Cerebellar cortex (tissue), 1 donor: ENCODE measurements around the gene L3MBTL3.
A peak's percentile ranks its signal among the peaks of the same experiment; 100 is the strongest.
"Not testable (repeated sequence)": the region's sequence is repeated elsewhere in the genome, so short reads cannot be mapped to it uniquely, and the experiment has no call there.

Source experiments
- DNase-seq: peaks from one replicate; pipeline ENCODE4 v3.0.0-alpha.2; 2015; ENCODE audit warnings: low spot score

The L3MBTL3 gene

GRCh38 chr6:130138909-130139242, 120.5 kb downstream of the L3MBTL3 start:
- DNase-seq, result no peak

- DNase-seq, result no peak
These were observed 121.7 kb downstream of the L3MBTL3 start for GRCh38 chr6:130140084-130140483.

GRCh38 chr6:130143709-130144108, 125.3 kb downstream of the L3MBTL3 start:
- no peak for DNase-seq

GRCh38 chr6:130147111-130147510, 128.7 kb downstream of the L3MBTL3 start:
- DNase-seq, result no peak

GRCh38 chr6:130148181-130148580, 129.8 kb downstream of the L3MBTL3 start:
- no peak for DNase-seq

GRCh38 chr6:130149016-130149415, 130.6 kb downstream of the L3MBTL3 start:
- DNase-seq, result not testable (repeated sequence)

GRCh38 chr6:130150906-130151305, 132.5 kb downstream of the L3MBTL3 start:
- no peak for DNase-seq

- DNase-seq, result no peak
These were observed 134.6 kb downstream of the L3MBTL3 start for GRCh38 chr6:130152908-130153510.

- no peak for DNase-seq
These were observed 138.5 kb downstream of the L3MBTL3 start for GRCh38 chr6:130156908-130157307.

- no peak for DNase-seq
These were observed 139.7 kb downstream of the L3MBTL3 start for GRCh38 chr6:130158056-130158455.

- DNase-seq, result no peak
These were observed 140.2 kb downstream of the L3MBTL3 start for GRCh38 chr6:130158548-130158947.

- peak; percentile 53 for DNase-seq
These were observed 141.6 kb downstream of the L3MBTL3 start for GRCh38 chr6:130159956-130160355.

GRCh38 chr6:130161683-130162404, 143.5 kb downstream of the L3MBTL3 start:
- DNase-seq, result no peak

GRCh38 chr6:130162421-130162820, 144.0 kb downstream of the L3MBTL3 start:
- no peak for DNase-seq

- no peak for DNase-seq
These were observed 144.9 kb downstream of the L3MBTL3 start for GRCh38 chr6:130163266-130163665.

- no peak for DNase-seq
These were observed 145.9 kb downstream of the L3MBTL3 start for GRCh38 chr6:130164251-130164650.

GRCh38 chr6:130167655-130168054, 149.3 kb downstream of the L3MBTL3 start:
- no peak for DNase-seq

- DNase-seq, result not testable (repeated sequence)
These were observed 151.8 kb downstream of the L3MBTL3 start for GRCh38 chr6:130170160-130170559.

GRCh38 chr6:130173377-130174004, 155.1 kb downstream of the L3MBTL3 start:
- not testable (repeated sequence) for DNase-seq

- DNase-seq, result no peak
These were observed 158.0 kb downstream of the L3MBTL3 start for GRCh38 chr6:130176378-130176777.

- DNase-seq, result no peak
These were observed 160.3 kb downstream of the L3MBTL3 start for GRCh38 chr6:130178692-130179091.

GRCh38 chr6:130182466-130182865, 164.1 kb downstream of the L3MBTL3 start:
- no peak for DNase-seq
